ENCODE data around the gene TTC12. TPM values are rescaled to one million over a fixed set of nuclear protein-coding genes. Genes with fewer than 3 reads are reported as not detected.

TTC12 gene
- total RNA-seq, 1 experiment from 2014 or later: 7.6 TPM

DNA sequence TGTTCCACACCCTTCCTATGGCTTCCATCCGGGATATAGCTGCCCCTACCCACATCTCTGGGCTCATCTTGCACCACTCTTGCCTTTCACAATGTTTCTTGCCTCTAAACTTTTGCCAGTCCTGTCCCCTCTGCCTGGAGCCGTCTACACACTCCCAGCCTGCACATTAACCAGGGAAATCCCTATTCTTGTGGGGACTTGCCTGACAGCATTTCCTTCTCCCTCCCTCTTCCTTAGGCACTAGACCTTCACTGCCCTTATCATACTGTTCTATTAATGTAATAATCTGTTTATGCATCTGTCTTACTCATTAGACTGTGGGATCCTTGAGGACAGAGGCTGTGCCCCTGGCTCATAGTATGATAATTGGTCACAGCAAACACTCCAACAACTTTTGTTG is 5.8 kb upstream of the TTC12 start (continued):
- TF ChIP-seq, protein P1, sequence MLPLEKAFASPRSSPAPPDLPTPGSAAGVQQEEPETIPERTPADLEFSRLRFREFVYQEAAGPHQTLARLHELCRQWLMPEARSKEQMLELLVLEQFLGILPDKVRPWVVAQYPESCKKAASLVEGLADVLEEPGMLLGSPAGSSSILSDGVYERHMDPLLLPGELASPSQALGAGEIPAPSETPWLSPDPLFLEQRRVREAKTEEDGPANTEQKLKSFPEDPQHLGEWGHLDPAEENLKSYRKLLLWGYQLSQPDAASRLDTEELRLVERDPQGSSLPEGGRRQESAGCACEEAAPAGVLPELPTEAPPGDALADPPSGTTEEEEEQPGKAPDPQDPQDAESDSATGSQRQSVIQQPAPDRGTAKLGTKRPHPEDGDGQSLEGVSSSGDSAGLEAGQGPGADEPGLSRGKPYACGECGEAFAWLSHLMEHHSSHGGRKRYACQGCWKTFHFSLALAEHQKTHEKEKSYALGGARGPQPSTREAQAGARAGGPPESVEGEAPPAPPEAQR (CRISPR knock-in tag; IDR thresholded peaks at IDR 0.05): no peak
- no peak for TF ChIP-seq ZNF425 (CRISPR knock-in tag; conservative IDR thresholded peaks at IDR 0.05)
- no peak for TF ChIP-seq NFE2L1 (CRISPR knock-in tag; IDR thresholded peaks at IDR 0.05)
- TF ChIP-seq, protein P2, sequence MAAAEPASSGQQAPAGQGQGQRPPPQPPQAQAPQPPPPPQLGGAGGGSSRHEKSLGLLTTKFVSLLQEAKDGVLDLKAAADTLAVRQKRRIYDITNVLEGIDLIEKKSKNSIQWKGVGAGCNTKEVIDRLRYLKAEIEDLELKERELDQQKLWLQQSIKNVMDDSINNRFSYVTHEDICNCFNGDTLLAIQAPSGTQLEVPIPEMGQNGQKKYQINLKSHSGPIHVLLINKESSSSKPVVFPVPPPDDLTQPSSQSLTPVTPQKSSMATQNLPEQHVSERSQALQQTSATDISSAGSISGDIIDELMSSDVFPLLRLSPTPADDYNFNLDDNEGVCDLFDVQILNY (CRISPR knock-in tag; IDR thresholded peaks at IDR 0.05): no peak
- TF ChIP-seq, protein P3, sequence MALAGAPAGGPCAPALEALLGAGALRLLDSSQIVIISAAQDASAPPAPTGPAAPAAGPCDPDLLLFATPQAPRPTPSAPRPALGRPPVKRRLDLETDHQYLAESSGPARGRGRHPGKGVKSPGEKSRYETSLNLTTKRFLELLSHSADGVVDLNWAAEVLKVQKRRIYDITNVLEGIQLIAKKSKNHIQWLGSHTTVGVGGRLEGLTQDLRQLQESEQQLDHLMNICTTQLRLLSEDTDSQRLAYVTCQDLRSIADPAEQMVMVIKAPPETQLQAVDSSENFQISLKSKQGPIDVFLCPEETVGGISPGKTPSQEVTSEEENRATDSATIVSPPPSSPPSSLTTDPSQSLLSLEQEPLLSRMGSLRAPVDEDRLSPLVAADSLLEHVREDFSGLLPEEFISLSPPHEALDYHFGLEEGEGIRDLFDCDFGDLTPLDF (CRISPR knock-in tag; IDR thresholded peaks at IDR 0.05): no peak
- no peak for TF ChIP-seq HMGA2 (CRISPR knock-in tag; IDR thresholded peaks at IDR 0.05)

- Mint-ChIP-seq H3K27ac (no peak overlapping the region), H3K4me3 (no peak overlapping the region), H3K4me1 (peaks cover 23% of the 10 kb centered on the region), H3K36me3 (no peaks in the 10 kb centered on the region), H3K9me3 (no peaks in the 10 kb centered on the region), H3K27me3 (ENCODE audit: low read depth) (peaks cover 11% of the 10 kb centered on the region)
- ATAC-seq (no peak), DNase-seq (ENCODE audit: low spot score) (no peak)
- ChIA-PET CTCF (no interaction called here), POLR2A (no interaction called here)
- TF ChIP-seq ETV6 (CRISPR knock-in tag; IDR thresholded peaks at IDR 0.05) (no peak), GABPB1 (CRISPR knock-in tag; IDR thresholded peaks at IDR 0.05) (no peak), KAT7 (CRISPR knock-in tag; IDR thresholded peaks at IDR 0.05; ENCODE audit: borderline replicate concordance) (no peak)
- TF ChIP-seq, protein P4, sequence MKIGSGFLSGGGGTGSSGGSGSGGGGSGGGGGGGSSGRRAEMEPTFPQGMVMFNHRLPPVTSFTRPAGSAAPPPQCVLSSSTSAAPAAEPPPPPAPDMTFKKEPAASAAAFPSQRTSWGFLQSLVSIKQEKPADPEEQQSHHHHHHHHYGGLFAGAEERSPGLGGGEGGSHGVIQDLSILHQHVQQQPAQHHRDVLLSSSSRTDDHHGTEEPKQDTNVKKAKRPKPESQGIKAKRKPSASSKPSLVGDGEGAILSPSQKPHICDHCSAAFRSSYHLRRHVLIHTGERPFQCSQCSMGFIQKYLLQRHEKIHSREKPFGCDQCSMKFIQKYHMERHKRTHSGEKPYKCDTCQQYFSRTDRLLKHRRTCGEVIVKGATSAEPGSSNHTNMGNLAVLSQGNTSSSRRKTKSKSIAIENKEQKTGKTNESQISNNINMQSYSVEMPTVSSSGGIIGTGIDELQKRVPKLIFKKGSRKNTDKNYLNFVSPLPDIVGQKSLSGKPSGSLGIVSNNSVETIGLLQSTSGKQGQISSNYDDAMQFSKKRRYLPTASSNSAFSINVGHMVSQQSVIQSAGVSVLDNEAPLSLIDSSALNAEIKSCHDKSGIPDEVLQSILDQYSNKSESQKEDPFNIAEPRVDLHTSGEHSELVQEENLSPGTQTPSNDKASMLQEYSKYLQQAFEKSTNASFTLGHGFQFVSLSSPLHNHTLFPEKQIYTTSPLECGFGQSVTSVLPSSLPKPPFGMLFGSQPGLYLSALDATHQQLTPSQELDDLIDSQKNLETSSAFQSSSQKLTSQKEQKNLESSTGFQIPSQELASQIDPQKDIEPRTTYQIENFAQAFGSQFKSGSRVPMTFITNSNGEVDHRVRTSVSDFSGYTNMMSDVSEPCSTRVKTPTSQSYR (CRISPR knock-in tag; IDR thresholded peaks at IDR 0.05): no peak
These were observed 2.8 kb upstream of the TTC12 start for GRCh38 chr11:113311536-113311935.

DNA sequence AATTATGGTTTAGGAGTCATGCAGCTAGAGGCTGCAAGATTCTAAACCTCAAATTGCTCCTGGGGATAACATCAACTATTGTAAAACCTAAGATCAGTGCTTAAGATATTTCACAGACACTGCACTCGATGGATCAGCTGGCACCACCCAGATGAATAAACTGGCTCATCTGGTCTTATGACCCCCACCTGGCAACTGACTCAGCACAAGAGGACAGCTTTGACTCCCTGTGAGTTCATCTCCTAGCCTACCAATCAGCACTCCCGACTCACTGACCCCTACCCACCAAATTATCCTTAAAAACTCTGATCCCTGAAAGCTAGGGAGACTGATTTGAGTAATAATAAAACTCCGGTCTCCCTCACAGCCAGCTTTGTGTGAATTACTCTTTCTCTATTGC is 782 bp upstream of the TTC12 start:
- Mint-ChIP-seq H3K4me1 (peaks cover 24% of the 10 kb centered on the region), H3K4me3 (peak overlapping the region; percentile 54), H3K27me3 (ENCODE audit: low read depth) (peaks cover 11% of the 10 kb centered on the region), H3K36me3 (peaks cover 8% of the 10 kb centered on the region), H3K27ac (no peak overlapping the region), H3K9me3 (peaks cover 5% of the 10 kb centered on the region)
- no peak for ATAC-seq
- TF ChIP-seq, protein P5, sequence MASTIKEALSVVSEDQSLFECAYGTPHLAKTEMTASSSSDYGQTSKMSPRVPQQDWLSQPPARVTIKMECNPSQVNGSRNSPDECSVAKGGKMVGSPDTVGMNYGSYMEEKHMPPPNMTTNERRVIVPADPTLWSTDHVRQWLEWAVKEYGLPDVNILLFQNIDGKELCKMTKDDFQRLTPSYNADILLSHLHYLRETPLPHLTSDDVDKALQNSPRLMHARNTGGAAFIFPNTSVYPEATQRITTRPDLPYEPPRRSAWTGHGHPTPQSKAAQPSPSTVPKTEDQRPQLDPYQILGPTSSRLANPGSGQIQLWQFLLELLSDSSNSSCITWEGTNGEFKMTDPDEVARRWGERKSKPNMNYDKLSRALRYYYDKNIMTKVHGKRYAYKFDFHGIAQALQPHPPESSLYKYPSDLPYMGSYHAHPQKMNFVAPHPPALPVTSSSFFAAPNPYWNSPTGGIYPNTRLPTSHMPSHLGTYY (CRISPR knock-in tag; IDR thresholded peaks at IDR 0.05): no peak
- no peak for TF ChIP-seq PRRX2 (CRISPR knock-in tag; IDR thresholded peaks at IDR 0.05)
- no peak for DNase-seq (ENCODE audit: low spot score)
- ChIA-PET CTCF (interaction anchor here (0.6 to 2.4 kb wide), 4 partner anchors 24 to 417 kb away, joined by 3 to 11 read pairs (median 6); no protein-coding TSS in a partner anchor), POLR2A (no interaction called here)
